Lower leg skin (tissue), 3 donors: ENCODE measurements around the gene ABCG1.

Experiments
- CTCF ChIP-seq, 3 donors: fragments of 450-650 bp; IDR thresholded peaks; one replicate each; pipeline ENCODE4 v1.5.1; 2016; ENCODE audit warnings: antibody characterized with exemption in 3 of 3, mild to moderate bottlenecking in 3 of 3, moderate library complexity in 2 of 3
- POLR2A ChIP-seq, 2 donors: fragments of 450-650 bp; IDR thresholded peaks; one replicate each; pipeline ENCODE4 v1.6.1; 2016 to 2017; ENCODE audit warnings: antibody characterized with exemption in 2 of 2, mild to moderate bottlenecking in 1 of 2, moderate library complexity in 1 of 2

DNA sequence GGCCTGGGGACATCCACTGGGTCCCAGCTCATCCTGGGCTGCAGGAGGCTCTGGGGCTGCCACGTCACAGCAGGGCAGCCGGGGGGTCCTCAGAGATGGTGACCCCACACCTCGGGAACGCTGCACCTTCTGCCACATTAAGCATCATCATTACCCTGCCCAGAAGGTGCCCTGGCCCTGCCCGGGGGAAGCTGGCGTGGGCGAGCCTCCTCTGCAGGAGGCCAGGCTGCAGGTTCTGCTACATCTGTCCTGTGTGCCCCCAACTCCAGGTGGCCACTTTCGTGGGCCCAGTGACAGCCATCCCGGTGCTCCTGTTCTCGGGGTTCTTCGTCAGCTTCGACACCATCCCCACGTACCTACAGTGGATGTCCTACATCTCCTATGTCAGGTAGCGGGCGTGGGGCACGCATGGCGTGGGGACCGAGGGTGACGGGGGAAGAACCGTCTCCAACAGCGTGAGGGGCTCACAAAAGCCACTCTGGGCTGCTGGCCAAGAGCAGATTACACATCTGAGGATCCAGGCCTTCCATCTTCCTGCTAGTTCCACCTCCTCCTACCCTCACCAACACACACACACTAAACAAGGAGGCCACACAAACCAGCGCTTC lies 75.4 kb downstream of the ABCG1 start:
- no peak for TF ChIP-seq CTCF (IDR thresholded peaks at IDR 0.05)
- TF ChIP-seq POLR2A (IDR thresholded peaks at IDR 0.05): no peak
